ENCODE measurements around the gene CEMP1. TPM values are rescaled to one million over a fixed set of nuclear protein-coding genes. Genes with fewer than 3 reads are reported as not detected.

Gene CEMP1
- total and polyA plus RNA-seq, 10 of the 15 experiments (the other 5 are each of a cell fraction or from before 2014, with no cell fraction given) = 0.05 to 8.2 (median 1.5) TPM; not detected in 5

DNA sequence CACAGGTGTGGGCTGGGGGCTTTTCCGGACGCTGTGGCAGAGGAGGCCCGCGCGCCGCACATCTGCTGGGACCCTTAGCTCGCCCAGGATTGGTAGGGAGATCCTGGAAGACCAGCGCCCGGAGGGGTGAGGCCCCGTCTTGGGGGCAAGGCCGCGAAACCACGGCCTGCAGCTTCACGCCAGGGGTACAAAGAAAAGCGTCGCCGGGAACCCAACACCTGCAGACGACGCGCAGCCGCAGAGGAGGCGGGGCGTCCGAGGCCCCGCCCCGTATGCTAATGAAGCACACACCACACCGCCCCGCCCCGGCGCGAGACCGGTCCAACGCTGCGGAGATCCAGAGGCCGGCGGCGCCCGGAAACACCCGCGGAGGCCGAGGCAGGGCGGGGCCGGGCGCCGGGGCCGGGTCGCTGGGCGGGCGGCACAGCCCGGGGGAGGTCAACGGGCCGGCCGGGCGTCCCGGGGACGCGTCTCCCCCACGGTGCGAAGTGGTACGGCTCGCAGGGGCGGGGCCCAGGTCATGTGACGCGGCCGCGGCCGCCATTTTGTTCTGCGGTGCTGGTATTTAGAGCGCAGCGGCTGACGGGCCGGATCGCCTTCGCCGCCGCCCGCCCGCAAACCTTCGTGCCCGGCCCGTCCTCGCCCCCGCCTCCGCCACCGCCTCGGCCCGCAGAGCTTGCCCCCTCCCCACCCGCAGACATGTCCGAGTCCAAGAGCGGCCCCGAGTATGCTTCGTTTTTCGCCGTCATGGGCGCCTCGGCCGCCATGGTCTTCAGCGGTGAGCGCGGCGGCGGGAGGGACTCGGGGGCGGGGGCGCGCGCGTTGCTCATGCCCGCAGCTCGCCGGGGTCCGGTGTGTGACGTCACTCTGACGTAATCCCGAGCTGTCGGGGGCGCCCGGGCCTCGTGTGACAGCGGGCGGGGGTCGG is 17.5 kb downstream of the CEMP1 start, which contains the start of gene ATP6V0C (continued):
- TF ChIP-seq, protein P1, sequence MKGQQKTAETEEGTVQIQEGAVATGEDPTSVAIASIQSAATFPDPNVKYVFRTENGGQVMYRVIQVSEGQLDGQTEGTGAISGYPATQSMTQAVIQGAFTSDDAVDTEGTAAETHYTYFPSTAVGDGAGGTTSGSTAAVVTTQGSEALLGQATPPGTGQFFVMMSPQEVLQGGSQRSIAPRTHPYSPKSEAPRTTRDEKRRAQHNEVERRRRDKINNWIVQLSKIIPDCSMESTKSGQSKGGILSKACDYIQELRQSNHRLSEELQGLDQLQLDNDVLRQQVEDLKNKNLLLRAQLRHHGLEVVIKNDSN (IDR thresholded peaks at IDR 0.05; ENCODE audit: borderline replicate concordance, extremely low read length, insufficient read depth, low read depth, low read length) = peak; percentile 93
- TF ChIP-seq SMARCA5 (IDR thresholded peaks at IDR 0.05) = no peak; the same call in 1 of the 2 replicates
- no peak for TF ChIP-seq ZBED1 (IDR thresholded peaks at IDR 0.05; ENCODE audit: borderline replicate concordance)
- TF ChIP-seq CREM (IDR thresholded peaks at IDR 0.05; ENCODE audit: low read depth) = peak; percentile 88
- peak; percentile 62 for TF ChIP-seq RELA (IDR thresholded peaks at IDR 0.05; ENCODE audit: borderline replicate concordance, partially characterized antibody)
- TF ChIP-seq ZNF24 (IDR thresholded peaks at IDR 0.05) = 0 out of 2 replicates have a peak, but pooled peaks have one; percentile 14
- peak; percentile 84; the same call in 1 of the 2 replicates for TF ChIP-seq DPF2 (IDR thresholded peaks at IDR 0.05)
- peak; percentile 85 for TF ChIP-seq NR2F1 (conservative IDR thresholded peaks at IDR 0.05)
- TF ChIP-seq POLR2A (IDR thresholded peaks at IDR 0.05; ENCODE audit: low read depth, low read length) = peak; percentile 98
- TF ChIP-seq, protein P2, sequence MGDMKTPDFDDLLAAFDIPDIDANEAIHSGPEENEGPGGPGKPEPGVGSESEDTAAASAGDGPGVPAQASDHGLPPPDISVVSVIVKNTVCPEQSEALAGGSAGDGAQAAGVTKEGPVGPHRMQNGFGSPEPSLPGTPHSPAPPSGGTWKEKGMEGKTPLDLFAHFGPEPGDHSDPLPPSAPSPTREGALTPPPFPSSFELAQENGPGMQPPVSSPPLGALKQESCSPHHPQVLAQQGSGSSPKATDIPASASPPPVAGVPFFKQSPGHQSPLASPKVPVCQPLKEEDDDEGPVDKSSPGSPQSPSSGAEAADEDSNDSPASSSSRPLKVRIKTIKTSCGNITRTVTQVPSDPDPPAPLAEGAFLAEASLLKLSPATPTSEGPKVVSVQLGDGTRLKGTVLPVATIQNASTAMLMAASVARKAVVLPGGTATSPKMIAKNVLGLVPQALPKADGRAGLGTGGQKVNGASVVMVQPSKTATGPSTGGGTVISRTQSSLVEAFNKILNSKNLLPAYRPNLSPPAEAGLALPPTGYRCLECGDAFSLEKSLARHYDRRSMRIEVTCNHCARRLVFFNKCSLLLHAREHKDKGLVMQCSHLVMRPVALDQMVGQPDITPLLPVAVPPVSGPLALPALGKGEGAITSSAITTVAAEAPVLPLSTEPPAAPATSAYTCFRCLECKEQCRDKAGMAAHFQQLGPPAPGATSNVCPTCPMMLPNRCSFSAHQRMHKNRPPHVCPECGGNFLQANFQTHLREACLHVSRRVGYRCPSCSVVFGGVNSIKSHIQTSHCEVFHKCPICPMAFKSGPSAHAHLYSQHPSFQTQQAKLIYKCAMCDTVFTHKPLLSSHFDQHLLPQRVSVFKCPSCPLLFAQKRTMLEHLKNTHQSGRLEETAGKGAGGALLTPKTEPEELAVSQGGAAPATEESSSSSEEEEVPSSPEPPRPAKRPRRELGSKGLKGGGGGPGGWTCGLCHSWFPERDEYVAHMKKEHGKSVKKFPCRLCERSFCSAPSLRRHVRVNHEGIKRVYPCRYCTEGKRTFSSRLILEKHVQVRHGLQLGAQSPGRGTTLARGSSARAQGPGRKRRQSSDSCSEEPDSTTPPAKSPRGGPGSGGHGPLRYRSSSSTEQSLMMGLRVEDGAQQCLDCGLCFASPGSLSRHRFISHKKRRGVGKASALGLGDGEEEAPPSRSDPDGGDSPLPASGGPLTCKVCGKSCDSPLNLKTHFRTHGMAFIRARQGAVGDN (IDR thresholded peaks at IDR 0.05) = peak; percentile 54
- TF ChIP-seq IKZF2 (IDR thresholded peaks at IDR 0.05) = no peak; a peak in 1 of 4 replicates
- peak; percentile 96 for TF ChIP-seq ZNF207 (IDR thresholded peaks at IDR 0.05; ENCODE audit: borderline replicate concordance)
- TF ChIP-seq ASH2L (IDR thresholded peaks at IDR 0.05; ENCODE audit: borderline replicate concordance, low read depth) = peak; percentile 89; the same call in 1 of the 2 replicates
- TF ChIP-seq TCF7 (IDR thresholded peaks at IDR 0.05; ENCODE audit: borderline replicate concordance) = no peak
- TF ChIP-seq, protein P3, sequence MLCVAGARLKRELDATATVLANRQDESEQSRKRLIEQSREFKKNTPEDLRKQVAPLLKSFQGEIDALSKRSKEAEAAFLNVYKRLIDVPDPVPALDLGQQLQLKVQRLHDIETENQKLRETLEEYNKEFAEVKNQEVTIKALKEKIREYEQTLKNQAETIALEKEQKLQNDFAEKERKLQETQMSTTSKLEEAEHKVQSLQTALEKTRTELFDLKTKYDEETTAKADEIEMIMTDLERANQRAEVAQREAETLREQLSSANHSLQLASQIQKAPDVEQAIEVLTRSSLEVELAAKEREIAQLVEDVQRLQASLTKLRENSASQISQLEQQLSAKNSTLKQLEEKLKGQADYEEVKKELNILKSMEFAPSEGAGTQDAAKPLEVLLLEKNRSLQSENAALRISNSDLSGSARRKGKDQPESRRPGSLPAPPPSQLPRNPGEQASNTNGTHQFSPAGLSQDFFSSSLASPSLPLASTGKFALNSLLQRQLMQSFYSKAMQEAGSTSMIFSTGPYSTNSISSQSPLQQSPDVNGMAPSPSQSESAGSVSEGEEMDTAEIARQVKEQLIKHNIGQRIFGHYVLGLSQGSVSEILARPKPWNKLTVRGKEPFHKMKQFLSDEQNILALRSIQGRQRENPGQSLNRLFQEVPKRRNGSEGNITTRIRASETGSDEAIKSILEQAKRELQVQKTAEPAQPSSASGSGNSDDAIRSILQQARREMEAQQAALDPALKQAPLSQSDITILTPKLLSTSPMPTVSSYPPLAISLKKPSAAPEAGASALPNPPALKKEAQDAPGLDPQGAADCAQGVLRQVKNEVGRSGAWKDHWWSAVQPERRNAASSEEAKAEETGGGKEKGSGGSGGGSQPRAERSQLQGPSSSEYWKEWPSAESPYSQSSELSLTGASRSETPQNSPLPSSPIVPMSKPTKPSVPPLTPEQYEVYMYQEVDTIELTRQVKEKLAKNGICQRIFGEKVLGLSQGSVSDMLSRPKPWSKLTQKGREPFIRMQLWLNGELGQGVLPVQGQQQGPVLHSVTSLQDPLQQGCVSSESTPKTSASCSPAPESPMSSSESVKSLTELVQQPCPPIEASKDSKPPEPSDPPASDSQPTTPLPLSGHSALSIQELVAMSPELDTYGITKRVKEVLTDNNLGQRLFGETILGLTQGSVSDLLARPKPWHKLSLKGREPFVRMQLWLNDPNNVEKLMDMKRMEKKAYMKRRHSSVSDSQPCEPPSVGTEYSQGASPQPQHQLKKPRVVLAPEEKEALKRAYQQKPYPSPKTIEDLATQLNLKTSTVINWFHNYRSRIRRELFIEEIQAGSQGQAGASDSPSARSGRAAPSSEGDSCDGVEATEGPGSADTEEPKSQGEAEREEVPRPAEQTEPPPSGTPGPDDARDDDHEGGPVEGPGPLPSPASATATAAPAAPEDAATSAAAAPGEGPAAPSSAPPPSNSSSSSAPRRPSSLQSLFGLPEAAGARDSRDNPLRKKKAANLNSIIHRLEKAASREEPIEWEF (IDR thresholded peaks at IDR 0.05; ENCODE audit: insufficient replicate concordance, low read depth, low read length) = no peak
- 0 out of 2 replicates have a peak, but pooled peaks have one; percentile 64 for TF ChIP-seq STAT1 (conservative IDR thresholded peaks at IDR 0.05)
- TF ChIP-seq RCOR1 (conservative IDR thresholded peaks at IDR 0.05; ENCODE audit: low read depth, low read length) = no peak
- peak; percentile 76 for TF ChIP-seq SP1 (IDR thresholded peaks at IDR 0.05; ENCODE audit: low read depth, low read length)
- peak; percentile 94 for TF ChIP-seq POLR2AphosphoS5 (IDR thresholded peaks at IDR 0.05; ENCODE audit: low read length)
- TF ChIP-seq, protein P4, sequence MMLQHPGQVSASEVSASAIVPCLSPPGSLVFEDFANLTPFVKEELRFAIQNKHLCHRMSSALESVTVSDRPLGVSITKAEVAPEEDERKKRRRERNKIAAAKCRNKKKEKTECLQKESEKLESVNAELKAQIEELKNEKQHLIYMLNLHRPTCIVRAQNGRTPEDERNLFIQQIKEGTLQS (IDR thresholded peaks at IDR 0.05; ENCODE audit: borderline replicate concordance, extremely low read depth, low read depth, low read length) = peak; percentile 80
